A549 (cell line): ENCODE measurements around the gene SUGP1. TPM values are rescaled to one million over a fixed set of nuclear protein-coding genes. Genes with fewer than 3 reads are reported as not detected.

Experiments
- ATAC-seq, 2 experiments: fragments of 200-7000 bp in 1 of 2; fragments of >200 bp in 1 of 2; cut with Nextera tagmentation in 1 of 2; cut with Tn5 transposase in 1 of 2; 3 replicates each; pipeline versions ENCODE4 v1.8.0 to v1.9.1; 2018 to 2020; ENCODE audit warnings: mild to moderate bottlenecking in 1 of 2, moderate library complexity in 1 of 2
- CTCF ChIA-PET: fragments of 300-600 bp; sonication (Branson Sonifier 250); formaldehyde crosslinking; extraction: SDS; loops from one replicate; lab custom pipeline; 2021; ENCODE audit warnings: antibody characterized with exemption, inconsistent platforms; lab: Yijun Ruan, JAX
- POLR2A ChIA-PET: fragments of 350-600 bp; formaldehyde crosslinking; extraction: SDS; loops from one replicate; lab custom pipeline; 2021; ENCODE audit warnings: antibody characterized with exemption, inconsistent platforms; lab: Yijun Ruan, JAX
- DNase-seq, 2 experiments: peaks; one replicate each; pipeline versions ENCODE4 v3.0.0 to v3.0.0-alpha.2; 2011 to 2016; ENCODE audit warnings: low read depth in 1 of 2, low spot score in 1 of 2
- FAIRE-seq: peaks from 2 replicates; lab custom pipeline; 2011; peaks lifted over from hg19 to GRCh38; lab: Jason Lieb, UNC
- H3K27ac ChIP-seq, 2 experiments: fragments of >200 bp; sonication (Bioruptor Twin); formaldehyde crosslinking; 3 replicates each; pipeline ENCODE4 v1.5.1; 2016 to 2017
- H3K4me1 ChIP-seq: fragments of >200 bp; sonication (Bioruptor Twin); formaldehyde crosslinking; 3 replicates; pipeline ENCODE4 v1.6.1; 2016
- H3K4me2 ChIP-seq: fragments of >200 bp; sonication (Bioruptor Twin); formaldehyde crosslinking; 3 replicates; pipeline ENCODE4 v1.6.1; 2016
- H3K4me3 ChIP-seq: fragments of >200 bp; sonication (Bioruptor Twin); formaldehyde crosslinking; 3 replicates; pipeline ENCODE4 v1.5.1; 2016
- H3K9me3 ChIP-seq: fragments of >200 bp; sonication (Bioruptor Twin); formaldehyde crosslinking; 3 replicates; pipeline ENCODE4 v1.6.1; 2016
- CBX2 ChIP-seq: fragments of 200-600 bp; sonication (generic); IDR thresholded peaks from 2 replicates; pipeline ENCODE4 v1.6.1; 2016; ENCODE audit warnings: low read depth, mild to moderate bottlenecking, borderline replicate concordance
- CHD2 ChIP-seq: fragments of 150-350 bp; IDR thresholded peaks from 2 replicates; pipeline ENCODE4 v1.6.1; 2014; ENCODE audit warnings: low read length; ENCODE audit not compliant: partially characterized antibody
- ESRRA ChIP-seq: fragments of 150-350 bp; IDR thresholded peaks from 2 replicates; pipeline ENCODE4 v1.6.1; 2014; ENCODE audit warnings: mild to moderate bottlenecking, low read length, borderline replicate concordance
- FOSL2 ChIP-seq, 2 experiments: fragments of 450-650 bp in 1 of 2; fragments of >200 bp in 1 of 2; sonication (Bioruptor Twin) in 1 of 2; formaldehyde crosslinking; IDR thresholded peaks; 2 replicates each; pipeline versions ENCODE4 v1.5.0 to v1.6.1; 2016 to 2020; ENCODE audit warnings: mild to moderate bottlenecking in 1 of 2, moderate library complexity in 1 of 2
- HOXA7 ChIP-seq: fragments of 250-450 bp; sonication (Bioruptor Pico); IDR thresholded peaks from 2 replicates; pipeline ENCODE4 v1.5.0; 2020; ENCODE audit warnings: mild to moderate bottlenecking, moderate library complexity
- JUN ChIP-seq, 2 experiments: fragments of >200 bp; sonication (Bioruptor Twin); formaldehyde crosslinking; IDR thresholded peaks; 2 replicates in 1 of 2; 3 replicates in 1 of 2; pipeline ENCODE4 v1.6.1; 2016 to 2017
- JUNB ChIP-seq: fragments of >200 bp; sonication (Bioruptor Twin); formaldehyde crosslinking; IDR thresholded peaks from 2 replicates; pipeline ENCODE4 v1.6.1; 2016
- MAFK ChIP-seq: fragments of 450-650 bp; IDR thresholded peaks from 2 replicates; pipeline ENCODE4 v1.6.1; 2014; ENCODE audit not compliant: partially characterized antibody
- NPAS2 ChIP-seq: fragments of 250-450 bp; sonication (Bioruptor Pico); IDR thresholded peaks from 2 replicates; pipeline ENCODE4 v1.8.0; 2022; ENCODE audit warnings: mild to moderate bottlenecking, moderate library complexity, borderline replicate concordance
- RCOR1 ChIP-seq: fragments of 150-350 bp; IDR thresholded peaks from 2 replicates; pipeline ENCODE4 v1.6.1; 2014; ENCODE audit warnings: antibody characterized with exemption, low read length, low read depth
- SMC3 ChIP-seq: fragments of >200 bp; sonication (Bioruptor Twin); formaldehyde crosslinking; IDR thresholded peaks from 3 replicates; pipeline ENCODE4 v1.6.1; 2018; ENCODE audit warnings: inconsistent platforms
- WGBS: methylation state at CpG from one replicate; pipeline ENCODE4 v1.1.6; 2017; ENCODE audit errors: missing lambda C conversion rate; 5-methylcytosine and 5-hydroxymethylcytosine counted together
- polyA plus RNA-seq, 4 experiments: library from polyadenylated mRNA; depleted of rRNA in 3 of 4; stranded (reverse); fragments of >200 nt; fragmentation: RNase III in 1 of 4; extraction: RNeasy Plus Mini Kit Qiagen cat#74134 plus additional on column Dnase treatment in 1 of 4; gene quantifications; 2 replicates in 3 of 4; 3 replicates in 1 of 4; pipeline ENCODE4 v1.2.3, GENCODE V29; 2011 to 2017
- TF ChIP-seq, protein P1 (sequence below): fragments of 150-350 bp; IDR thresholded peaks from 2 replicates; pipeline ENCODE4 v1.6.1; 2014; ENCODE audit warnings: low read depth, mild to moderate bottlenecking, low read length
- TF ChIP-seq, protein P2 (sequence below): fragments of 200-600 bp; sonication (generic); IDR thresholded peaks from 2 replicates; pipeline ENCODE4 v1.6.1; 2016; ENCODE audit warnings: antibody characterized with exemption, mild to moderate bottlenecking, moderate library complexity
- TF ChIP-seq, protein P3 (sequence below): fragments of >200 bp; sonication (Bioruptor Twin); formaldehyde crosslinking; IDR thresholded peaks from 2 replicates; pipeline ENCODE4 v1.6.1; 2016

The SUGP1 gene
- polyA plus RNA-seq, 2 of the 4 experiments (the other 2 are of a cell fraction), result 21.9 to 30.0 TPM

DNA sequence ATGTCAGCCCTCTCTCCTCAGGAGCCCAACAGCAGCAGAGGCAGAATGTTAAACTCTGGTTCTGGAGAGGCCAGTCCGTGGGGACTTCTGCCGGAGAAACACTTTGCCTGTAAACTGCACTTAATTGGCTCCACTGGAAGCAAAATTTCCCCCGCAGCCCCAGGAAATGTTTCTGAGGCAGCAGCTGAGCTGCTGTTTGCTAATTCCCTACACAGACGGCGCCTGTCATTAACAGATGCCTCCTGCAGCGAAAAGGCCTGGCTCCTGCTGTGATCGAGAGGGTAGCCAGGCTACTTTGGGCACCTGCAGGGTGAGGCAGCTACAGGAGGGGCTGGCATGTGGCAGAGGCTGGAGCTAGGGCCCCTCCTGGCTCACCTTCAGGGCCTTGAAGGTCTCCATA lies 42.0 kb downstream of the SUGP1 start:
- POLR2A ChIA-PET, result no interaction called here
- no peak for DNase-seq
- Histone ChIP-seq H3K27ac (no peak overlapping the region), H3K4me3 (no peak overlapping the region), H3K4me2 (no peak overlapping the region), H3K4me1 (no peaks in the 10 kb centered on the region), H3K9me3 (no peaks in the 10 kb centered on the region)
- CTCF ChIA-PET, result interaction anchor here (0.6 kb wide), 1 partner anchor 111 kb away, joined by 3 read pairs; no protein-coding TSS in a partner anchor
- 94% methylated on average over 7 of the region's 7 CpGs for WGBS
- no peak for ATAC-seq
- FAIRE-seq, result no peak
- TF ChIP-seq NPAS2 (CRISPR knock-in tag) (no peak), JUNB (no peak)

DNA sequence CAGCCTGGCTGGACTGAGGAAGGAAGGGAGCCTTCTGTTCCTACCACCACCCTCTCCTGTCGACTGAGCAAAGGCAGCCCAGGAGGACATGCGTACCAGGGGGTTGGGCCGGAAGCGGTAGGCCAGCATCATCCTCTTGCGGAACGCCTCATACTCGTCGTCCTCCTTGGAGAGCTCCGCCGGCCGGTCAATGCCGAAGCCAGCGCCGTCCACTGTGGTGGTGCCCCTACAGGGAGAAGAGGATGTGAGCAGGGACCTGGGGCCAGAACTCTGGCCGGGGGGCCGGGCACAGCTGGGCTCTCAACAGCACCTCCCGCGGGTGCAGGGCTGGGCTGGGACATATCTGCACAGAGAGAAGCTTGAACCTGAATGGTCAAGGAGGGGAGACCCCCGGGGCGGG lies 43.5 kb downstream of the SUGP1 start:
- TF ChIP-seq CHD2, result no peak
- no peak for TF ChIP-seq MAFK
- no peak for TF ChIP-seq SMC3
- ATAC-seq (no peak), FAIRE-seq (no peak), DNase-seq (no peak)
- Histone ChIP-seq H3K27ac (no peak overlapping the region), H3K9me3 (no peaks in the 10 kb centered on the region), H3K4me1 (no peaks in the 10 kb centered on the region), H3K4me2 (no peak overlapping the region), H3K4me3 (no peak overlapping the region)
- ChIA-PET POLR2A (no interaction called here), CTCF (interaction anchor here (0.8 kb wide), 1 partner anchor 52 kb away, joined by 3 read pairs; no protein-coding TSS in a partner anchor)
- 88% methylated on average over 14 of the region's 20 CpGs for WGBS

DNA sequence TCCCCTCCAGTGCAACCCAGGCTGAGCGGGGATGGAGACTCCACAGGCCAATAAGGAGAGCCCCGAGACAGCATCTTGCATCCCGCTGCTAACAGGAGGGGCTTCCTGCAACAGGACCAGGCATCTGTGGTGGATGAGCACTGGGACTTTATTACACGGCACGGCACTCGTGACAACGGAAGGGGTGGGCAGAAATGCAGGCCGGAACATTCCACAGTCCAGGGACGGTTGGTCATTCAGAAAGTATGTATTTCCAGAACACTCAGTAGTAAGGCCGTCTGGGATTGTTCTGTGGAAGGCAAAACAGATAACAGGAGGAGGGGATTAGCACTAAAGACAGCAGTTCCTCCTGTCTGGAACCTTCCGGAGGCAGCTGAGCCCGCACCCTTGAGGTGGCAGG lies 43.9 kb downstream of the SUGP1 start:
- ATAC-seq (no peak), DNase-seq (no peak), FAIRE-seq (no peak)
- Histone ChIP-seq H3K9me3 (no peaks in the 10 kb centered on the region), H3K4me2 (no peak overlapping the region), H3K4me3 (no peak overlapping the region), H3K4me1 (no peaks in the 10 kb centered on the region), H3K27ac (no peak overlapping the region)
- TF ChIP-seq ESRRA (no peak), FOSL2 (IDR thresholded peaks at IDR 0.05) (no peak), FOSL2 (CRISPR knock-in tag; IDR thresholded peaks at IDR 0.05) (no peak), JUN (IDR thresholded peaks at IDR 0.05) (no peak), RCOR1 (no peak), HOXA7 (CRISPR knock-in tag) (no peak), CBX2 (no peak)
- TF ChIP-seq, protein P1, sequence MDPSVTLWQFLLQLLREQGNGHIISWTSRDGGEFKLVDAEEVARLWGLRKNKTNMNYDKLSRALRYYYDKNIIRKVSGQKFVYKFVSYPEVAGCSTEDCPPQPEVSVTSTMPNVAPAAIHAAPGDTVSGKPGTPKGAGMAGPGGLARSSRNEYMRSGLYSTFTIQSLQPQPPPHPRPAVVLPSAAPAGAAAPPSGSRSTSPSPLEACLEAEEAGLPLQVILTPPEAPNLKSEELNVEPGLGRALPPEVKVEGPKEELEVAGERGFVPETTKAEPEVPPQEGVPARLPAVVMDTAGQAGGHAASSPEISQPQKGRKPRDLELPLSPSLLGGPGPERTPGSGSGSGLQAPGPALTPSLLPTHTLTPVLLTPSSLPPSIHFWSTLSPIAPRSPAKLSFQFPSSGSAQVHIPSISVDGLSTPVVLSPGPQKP, result no peak
- TF ChIP-seq, protein P2, sequence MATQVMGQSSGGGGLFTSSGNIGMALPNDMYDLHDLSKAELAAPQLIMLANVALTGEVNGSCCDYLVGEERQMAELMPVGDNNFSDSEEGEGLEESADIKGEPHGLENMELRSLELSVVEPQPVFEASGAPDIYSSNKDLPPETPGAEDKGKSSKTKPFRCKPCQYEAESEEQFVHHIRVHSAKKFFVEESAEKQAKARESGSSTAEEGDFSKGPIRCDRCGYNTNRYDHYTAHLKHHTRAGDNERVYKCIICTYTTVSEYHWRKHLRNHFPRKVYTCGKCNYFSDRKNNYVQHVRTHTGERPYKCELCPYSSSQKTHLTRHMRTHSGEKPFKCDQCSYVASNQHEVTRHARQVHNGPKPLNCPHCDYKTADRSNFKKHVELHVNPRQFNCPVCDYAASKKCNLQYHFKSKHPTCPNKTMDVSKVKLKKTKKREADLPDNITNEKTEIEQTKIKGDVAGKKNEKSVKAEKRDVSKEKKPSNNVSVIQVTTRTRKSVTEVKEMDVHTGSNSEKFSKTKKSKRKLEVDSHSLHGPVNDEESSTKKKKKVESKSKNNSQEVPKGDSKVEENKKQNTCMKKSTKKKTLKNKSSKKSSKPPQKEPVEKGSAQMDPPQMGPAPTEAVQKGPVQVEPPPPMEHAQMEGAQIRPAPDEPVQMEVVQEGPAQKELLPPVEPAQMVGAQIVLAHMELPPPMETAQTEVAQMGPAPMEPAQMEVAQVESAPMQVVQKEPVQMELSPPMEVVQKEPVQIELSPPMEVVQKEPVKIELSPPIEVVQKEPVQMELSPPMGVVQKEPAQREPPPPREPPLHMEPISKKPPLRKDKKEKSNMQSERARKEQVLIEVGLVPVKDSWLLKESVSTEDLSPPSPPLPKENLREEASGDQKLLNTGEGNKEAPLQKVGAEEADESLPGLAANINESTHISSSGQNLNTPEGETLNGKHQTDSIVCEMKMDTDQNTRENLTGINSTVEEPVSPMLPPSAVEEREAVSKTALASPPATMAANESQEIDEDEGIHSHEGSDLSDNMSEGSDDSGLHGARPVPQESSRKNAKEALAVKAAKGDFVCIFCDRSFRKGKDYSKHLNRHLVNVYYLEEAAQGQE, result no peak
- TF ChIP-seq, protein P3, sequence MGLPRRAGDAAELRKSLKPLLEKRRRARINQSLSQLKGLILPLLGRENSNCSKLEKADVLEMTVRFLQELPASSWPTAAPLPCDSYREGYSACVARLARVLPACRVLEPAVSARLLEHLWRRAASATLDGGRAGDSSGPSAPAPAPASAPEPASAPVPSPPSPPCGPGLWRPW, result no peak
- ChIA-PET CTCF (no interaction called here), POLR2A (no interaction called here)
- 87% methylated on average over 9 of the region's 12 CpGs for WGBS
